HG02678 (cell line): Measurements from ENCODE around the gene CD28.
"Not testable (repeated sequence)": the region's sequence is repeated elsewhere in the genome, so short reads cannot be mapped to it uniquely, and the experiment has no call there.

Experiments used
- ATAC-seq: cut with Tn5 transposase; IDR thresholded peaks from one replicate; pipeline ENCODE4 v1.9.1; 2021; ENCODE audit warnings: mild to moderate bottlenecking, moderate library complexity; ENCODE audit not compliant: unreplicated experiment

The CD28 gene

GRCh38 chr2:203685789-203686420 lies 20.5 kb upstream of the CD28 start:
- no peak for ATAC-seq

DNA sequence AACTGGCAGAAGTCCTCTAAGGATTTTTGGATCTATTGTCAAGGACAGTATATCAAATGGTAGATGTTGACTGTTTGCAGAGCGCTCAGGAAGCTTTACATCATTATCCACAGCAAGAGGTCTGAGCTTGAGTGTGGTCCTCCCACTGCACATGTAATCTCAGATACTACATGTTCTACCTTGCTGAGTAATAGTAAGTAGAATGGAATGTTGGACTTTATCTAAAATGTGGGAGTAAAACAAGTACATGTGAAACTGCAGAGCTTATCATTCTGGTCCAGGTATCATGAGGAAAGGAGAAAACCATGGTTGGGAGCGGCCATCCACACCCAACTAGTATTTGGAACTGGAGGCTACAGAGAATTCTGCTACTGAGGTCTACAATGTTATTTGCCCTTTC lies 19.3 kb upstream of the CD28 start:
- ATAC-seq, result no peak

GRCh38 chr2:203688798-203689197 lies 17.6 kb upstream of the CD28 start:
- ATAC-seq, result peak; percentile 78

- ATAC-seq, result peak; percentile 46
Measured at GRCh38 chr2:203689426-203690116, 16.9 kb upstream of the CD28 start.

DNA sequence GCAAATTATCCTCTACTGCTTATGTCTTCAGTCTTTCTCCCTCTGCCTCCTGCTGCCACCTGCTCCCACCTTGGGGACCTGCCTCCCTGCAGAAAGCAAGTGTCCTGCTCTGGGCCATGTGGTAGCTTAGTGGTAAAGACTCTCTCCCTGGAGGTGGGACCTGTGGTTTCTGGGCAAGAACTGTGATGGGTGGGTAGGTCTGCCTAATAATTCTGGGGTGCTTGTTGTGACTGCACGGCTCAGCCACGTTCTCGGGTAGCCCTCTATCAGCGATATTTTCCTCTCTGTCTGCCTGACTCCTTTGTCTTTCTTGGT lies 16.4 kb upstream of the CD28 start:
- peak; percentile 33 for ATAC-seq

DNA sequence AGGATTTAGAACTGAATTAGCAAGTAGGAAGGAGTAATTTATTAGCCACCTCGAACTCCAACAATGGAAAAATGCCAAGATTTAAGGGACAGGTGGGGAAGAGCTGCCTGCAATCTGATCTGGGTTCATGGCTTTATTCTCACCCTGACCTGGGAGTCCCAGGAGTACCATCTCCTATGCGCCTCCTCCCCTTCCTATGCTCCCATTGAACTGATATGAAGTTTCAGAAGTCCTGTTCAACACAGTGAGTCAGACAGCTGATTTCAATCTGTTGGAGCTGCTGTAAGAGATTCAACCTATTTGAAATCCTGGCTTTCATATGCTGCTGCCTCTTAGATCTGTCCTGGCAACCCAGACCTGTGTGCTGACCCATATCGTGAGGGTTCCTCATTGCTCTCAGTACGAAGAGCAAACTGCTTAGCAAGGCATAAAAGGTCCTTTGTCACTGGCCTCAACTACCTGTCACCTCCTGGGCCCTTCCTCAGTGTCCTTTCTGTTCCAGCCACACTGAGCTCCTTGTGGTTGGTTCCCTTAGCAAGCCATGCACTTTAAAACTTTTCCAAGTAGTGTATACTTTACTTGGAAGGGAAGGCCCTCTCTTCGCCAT lies 15.9 kb upstream of the CD28 start:
- ATAC-seq, result no peak

DNA sequence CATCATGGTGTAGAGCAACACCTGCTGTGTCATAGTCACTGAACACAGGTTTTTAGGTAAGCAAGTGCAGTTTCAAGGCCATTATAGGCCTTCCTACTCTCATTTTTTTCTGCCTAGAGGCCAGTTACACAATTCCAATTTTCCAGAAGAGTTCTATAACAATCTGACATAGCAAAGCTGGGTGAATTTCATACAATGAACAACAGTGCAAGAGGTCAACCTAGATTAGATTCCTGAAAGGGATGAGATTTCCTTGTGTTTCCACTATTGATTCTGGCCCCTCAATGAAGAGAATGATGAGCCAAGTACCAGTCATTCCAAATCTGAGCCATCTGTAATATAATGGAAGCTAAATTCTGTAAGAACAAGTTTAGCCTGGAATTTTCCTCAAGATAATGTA lies 15.3 kb upstream of the CD28 start:
- ATAC-seq, result no peak

GRCh38 chr2:203692031-203692710 lies 14.3 kb upstream of the CD28 start:
- ATAC-seq, result no peak

- no peak for ATAC-seq
Measured at GRCh38 chr2:203693242-203693879, 13.1 kb upstream of the CD28 start.

- ATAC-seq, result no peak
Measured at GRCh38 chr2:203694191-203694590, 12.2 kb upstream of the CD28 start.

GRCh38 chr2:203697190-203697589 lies 9.2 kb upstream of the CD28 start:
- peak; percentile 58 for ATAC-seq

DNA sequence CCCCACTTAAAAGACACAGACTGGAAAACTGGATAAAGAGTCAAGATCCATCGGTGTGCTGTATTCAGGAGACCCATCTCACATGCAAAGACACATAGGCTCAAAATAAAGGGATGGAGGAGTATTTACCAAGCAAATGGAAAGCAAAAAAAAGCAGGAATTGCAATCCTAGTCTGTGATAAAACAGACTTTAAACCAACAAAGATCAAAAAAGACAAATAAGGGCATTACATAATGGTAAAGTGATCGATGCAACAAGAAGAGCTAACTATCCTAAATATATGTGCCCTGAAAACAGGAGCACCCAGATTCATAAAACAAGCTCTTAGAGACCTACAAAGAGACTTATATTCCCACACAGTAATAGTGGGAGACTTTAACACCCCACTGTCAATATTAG lies 8.7 kb upstream of the CD28 start:
- not testable (repeated sequence) for ATAC-seq

- not testable (repeated sequence) for ATAC-seq
Measured at GRCh38 chr2:203698410-203698809, 8.0 kb upstream of the CD28 start.

GRCh38 chr2:203704430-203704829 lies 2.0 kb upstream of the CD28 start:
- ATAC-seq, result no peak

- ATAC-seq, result no peak
Measured at GRCh38 chr2:203705178-203705577, 1.3 kb upstream of the CD28 start.

DNA sequence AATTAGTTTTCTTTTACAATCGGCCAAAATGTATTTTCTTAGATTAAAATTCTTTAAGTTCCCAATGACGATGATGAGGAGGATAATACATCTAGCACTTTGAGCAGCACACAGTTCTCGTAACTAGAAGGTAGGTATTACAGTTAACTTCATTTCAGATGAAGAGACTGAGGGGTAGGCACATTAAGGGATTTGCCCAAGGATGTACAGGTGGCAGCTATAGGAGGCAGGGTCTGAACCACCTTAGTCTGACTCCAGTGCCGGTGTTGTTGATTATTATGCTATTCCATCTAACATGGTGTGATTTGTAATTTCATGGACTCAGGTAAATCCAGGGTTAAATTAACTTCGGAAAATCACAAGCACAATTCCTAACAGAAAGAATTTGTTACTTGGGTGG lies 1.1 kb downstream of the CD28 start:
- ATAC-seq, result no peak

- no peak for ATAC-seq
Measured at GRCh38 chr2:203708846-203709396, 2.5 kb downstream of the CD28 start.

GRCh38 chr2:203709416-203710040 lies 3.1 kb downstream of the CD28 start:
- no peak for ATAC-seq

DNA sequence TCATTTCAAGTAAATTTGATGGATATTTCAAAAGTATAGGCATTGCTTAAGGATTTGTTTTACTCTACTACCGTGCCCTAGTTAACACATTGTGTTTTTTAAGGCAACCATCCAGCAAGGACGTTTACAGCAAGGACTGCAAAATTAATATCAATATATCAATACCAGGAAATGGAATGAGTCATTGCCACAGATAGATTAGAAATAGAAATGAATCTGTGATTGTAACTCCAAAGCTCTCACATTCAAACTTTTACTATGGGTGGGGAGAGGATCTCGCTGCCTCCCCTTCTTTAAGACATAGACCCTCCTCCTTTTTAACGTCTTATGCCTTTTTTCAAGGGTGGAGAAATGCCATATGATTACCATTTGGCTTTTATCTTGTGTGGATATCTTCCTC lies 3.8 kb downstream of the CD28 start:
- ATAC-seq, result no peak

DNA sequence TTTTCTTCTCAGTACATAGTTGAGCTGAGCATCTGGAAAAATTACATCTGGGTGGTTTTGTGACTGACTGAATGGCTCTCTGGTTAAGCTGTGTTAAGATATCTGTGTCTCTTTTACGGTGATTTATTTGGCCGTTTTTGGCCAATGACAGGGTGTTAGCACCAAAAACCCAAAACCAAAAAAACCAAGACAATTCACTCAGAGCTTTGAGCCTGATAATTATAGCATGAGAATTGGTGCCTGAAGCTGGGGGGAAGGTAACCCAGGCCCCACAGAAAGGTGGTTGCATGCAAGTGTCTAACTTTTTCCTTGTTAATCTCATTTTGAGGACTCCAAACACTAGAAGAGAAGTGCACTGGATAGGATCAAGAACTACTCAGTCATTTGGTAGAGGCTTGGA lies 4.5 kb downstream of the CD28 start:
- ATAC-seq, result no peak

GRCh38 chr2:203711399-203711798 lies 5.0 kb downstream of the CD28 start:
- no peak for ATAC-seq
